ENCODE data around the gene MOB3B.
A peak's percentile ranks its signal among the peaks of the same experiment; 100 is the strongest.
"Not testable (repeated sequence)": the region's sequence is repeated elsewhere in the genome, so short reads cannot be mapped to it uniquely, and the experiment has no call there.

Gene MOB3B

DNA sequence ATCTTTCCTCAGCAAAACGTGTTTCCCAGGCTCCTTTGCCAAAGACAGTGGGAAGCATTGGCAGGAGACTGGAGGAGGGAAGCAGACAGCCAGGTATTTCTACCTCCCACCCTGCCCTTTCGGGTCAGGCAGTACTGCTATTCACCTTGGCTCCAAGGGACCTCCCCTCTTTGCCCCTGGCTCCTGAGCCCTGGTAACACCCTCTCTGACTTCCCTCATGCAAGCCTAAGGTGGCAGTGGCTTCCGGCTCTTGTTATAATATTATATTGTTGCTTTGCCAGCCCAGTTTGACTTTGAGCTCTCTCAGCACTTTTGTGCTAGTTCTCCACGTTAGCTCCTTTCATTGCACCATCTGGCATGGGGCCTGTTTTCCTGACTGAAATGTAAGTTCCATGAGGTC, 87.2 kb downstream of the MOB3B start:
- no peak for DNase-seq

DNA sequence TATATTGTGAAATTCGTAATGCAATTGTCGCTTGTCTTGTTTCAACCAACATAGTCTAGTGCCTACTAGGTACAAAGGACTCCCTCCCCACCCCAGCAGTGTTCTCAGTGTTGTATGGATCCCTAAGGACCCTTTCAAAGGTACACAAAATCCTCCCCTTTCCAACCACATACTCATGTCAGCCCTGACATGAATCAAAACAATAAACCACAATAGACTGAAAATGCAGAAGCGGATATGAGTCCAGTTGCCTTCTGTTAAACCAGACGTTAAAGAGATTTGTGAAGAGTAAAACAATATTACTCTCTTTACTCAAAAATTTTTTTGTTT, 87.9 kb downstream of the MOB3B start:
- no peak for DNase-seq

DNA sequence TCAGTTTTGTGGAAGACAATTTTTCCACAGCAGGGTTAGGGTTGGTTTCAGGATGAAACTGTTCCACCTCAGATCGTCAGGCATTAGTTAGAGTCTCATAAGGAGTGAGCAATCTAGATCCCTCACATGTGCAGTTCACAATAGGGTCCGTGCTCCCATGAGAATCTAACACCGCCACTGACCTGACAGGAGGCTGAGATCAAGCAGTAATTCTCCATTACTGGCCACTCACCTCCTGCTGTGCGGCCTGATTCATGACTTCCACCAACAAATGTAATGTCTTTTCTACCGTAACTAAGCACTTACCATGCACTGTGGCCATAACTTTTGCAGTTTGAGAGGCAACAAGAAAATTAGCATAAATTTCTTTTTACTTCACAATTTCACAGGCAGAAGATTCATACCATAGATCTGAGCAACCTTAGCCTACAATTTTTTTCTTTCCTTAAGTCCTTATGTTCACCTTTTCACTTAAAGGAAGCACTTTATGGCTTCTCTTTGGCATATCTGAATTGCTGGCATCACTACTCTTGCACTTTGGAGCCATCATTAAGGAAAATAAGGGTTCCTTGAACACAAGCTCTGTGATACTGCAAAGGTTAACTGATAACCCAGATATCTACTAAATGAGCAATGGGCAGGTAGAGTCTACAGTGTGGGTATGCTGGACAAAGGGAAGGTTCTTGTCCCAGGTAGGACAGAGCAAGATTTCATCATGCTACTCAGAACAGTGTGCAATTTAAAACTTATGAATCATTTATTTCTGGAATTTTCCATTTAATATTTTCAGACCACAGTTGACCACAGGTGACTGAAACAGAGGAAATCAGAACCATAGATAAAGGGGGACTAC, 88.5 kb downstream of the MOB3B start:
- no peak for DNase-seq

DNA sequence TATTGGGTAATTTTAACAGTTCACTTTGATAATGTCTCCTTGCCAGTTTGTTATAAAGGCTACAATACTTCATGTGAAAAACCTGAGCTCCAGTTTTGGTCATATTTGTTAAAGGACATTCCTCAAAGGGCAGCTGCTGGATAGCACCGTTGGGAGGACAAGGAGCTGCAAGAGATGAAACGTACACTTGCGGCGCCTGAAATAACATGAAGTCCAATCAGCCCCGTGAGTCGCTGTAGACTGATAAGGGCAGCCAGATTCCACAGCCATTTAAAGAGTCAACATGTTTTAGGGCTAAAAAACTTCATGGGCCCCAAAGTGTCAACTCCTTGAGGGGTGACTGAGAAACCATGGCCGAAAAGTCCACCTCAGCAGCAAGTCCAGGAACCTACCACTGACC, 91.1 kb downstream of the MOB3B start:
- no peak for DNase-seq

DNA sequence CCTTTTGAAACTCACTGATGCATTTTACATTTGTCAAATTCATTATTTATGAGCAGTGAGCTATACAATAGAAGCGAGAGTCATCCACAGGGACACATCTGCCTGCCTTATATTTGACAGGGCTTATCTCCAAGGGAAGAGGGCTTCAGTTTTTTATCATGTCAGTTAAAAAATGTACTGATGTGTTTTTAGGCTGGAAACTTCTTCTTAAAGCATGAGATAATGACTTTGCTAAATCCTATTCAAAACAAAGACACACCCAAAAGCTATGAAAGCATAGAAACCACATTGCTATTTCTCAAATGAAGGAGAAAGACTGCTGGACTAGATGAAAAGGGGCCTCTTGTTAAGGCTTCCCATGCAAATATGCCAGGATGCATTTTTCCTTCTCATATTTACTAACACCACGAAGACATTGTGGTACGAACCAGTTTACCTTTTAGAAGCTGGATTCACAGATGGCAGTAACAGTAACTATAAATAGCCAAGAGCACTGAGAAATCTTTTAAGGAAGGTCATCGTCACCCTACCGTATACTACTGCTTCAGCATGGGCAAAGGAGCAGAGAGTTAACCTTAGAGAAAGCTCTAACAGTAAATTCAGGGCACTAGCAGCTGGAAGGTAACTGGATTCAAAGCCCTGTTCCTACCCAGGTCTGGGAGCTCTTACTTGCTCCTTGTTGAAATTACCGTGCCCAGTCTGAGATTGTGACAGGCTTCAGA, 91.8 kb downstream of the MOB3B start:
- DNase-seq, result peak; percentile 43 to 46

DNA sequence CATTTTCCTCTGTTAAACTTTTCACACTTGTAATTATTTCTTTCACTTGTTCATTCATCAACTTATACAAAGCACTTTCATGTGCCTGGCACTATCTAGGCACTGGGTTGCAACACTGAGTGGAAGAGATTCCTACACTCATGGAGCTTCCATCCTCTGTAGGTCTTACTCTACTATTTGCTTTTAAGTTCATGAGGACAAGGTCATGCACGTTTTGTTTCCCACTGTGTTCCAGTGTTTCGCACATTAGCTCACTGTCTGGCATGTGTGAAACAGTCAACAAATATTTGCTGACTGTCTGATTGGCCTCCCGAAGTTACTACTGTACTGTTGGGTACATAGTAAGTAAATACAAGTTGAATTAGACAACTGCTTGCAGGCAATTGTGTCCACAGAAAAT, 93.4 kb downstream of the MOB3B start:
- DNase-seq, result no peak

DNA sequence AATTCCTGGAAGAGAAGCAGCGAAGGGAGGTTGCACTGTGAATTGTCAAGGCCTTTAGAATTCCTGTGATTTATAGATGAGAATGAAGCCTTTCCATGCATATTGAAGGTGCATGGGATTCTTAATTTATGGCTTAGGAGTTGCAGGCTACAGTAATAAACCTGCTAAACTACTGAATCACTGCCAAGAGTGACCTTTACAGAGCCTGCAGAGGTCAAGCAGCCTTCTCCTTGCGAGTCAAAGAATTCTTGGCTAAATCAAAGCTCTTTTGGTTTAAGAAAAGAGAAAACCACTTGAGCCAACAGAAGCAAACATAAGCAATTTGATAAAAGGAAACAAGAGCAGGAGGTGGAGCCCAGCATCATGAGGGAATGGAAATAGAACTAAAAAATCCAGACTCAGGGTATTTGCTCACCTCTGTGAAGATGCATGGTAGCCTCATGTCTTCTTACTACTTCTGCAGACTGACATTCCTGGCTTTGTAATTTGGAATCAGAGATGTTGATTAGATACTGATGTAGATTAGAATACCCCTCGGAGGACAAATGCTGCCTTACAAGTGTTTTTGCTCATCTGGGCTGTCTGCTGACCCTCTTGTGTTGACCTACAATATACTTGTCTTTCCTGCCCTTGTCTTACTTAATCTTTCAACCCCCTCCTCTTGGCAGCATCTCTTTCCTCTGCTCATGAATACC, 95.8 kb downstream of the MOB3B start:
- DNase-seq, result no peak

DNA sequence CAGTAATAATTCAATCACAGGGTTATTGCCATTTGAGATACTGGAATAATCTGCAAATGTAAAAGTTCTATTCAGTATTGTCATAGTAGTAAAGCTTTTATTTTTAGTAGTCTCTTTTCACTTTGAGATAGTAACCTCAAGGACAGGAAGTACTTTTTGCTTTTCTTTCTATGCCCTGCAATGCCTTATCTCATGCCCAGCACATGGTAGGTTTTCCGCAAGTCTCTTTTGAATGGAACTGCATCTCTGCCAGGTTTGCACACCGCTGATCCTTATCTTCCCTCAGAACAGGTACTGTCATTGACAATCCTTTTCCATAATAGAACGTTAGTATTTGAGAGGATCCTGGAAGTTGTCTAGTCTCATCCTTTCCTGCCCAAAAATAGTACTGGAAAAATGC, 97.3 kb downstream of the MOB3B start:
- DNase-seq, result no peak

DNA sequence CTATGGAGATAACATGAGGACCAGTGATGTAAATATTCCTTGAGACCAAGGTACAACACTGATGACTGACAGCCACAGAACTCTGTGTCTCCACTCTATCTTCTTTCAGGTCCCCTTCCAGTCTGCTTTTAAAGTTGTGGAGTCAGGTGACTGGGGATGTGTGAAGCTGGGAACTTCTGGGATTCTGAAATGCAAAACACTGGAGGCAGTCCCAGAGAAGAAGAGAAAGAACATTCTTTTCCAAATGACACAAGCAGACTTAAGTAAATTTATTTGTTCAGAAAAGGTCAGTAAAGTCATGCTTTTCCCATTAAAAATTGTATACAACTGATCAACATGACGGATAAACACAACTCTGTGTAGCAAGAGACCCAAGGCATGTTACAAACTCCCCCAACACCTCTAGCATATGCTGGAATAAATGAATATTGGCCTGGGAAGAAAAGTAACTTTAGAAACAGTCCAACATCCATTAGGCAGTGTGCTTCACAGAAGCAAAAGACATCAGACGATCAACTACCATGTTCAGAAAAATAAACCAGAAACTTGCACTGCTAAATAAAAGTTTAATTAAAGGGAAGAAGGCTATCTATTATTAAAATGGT, 98.0 kb downstream of the MOB3B start:
- no peak for DNase-seq

DNA sequence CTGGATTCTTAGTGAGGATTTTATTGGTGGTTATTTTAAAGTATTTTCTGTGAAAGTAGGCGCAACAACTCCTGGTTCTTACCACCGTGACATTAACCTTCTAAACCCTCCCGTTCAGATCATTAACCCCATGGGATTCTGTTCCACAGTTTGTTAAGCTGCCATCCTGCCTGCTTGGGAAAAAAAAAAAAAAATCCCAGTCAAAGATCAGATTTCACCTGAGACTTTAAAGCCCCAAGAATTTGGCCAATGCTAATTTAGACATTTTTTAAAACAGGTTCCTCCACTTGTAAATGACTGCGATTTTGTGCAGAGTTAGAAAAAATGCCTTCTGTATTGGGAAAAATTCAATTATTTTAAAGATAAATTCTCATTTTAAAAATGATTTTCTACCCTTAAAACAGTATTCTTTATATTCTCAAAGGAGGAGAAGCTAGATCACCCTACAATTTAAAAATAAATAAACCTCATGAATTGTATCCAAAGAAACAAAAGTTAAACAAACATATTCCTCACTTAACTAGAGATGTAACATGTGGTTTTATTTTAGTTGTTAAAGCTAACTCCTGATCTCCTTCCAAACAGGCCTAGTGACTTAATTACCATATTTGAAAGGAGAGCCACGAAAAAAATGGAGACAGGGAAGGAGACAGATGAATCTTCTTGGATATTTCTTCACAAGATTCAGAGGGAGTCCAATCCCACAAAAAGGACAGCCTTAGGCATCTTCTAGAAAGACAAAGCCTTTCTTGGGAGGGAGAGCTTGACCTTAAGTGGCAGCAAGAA, 98.7 kb downstream of the MOB3B start:
- no peak for DNase-seq

DNA sequence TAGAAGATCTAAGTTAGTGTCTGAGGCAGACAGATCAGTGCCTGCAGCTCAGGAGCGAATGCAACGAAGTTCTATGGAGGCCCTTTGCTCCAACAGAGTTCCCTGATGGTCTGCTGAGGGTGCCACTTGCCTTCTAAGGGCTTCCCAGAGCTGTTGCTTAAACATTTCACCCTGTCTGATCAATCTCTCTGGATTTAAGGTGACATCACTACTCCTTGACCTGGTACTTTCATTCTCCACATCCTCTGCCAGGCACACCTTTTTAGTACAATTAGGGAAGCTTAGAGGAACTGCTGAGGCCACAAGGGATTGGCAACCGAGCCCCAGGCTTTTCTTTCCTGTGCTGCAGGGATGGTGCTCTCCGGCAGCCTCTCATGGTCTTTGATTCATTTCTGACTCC, 99.7 kb downstream of the MOB3B start:
- DNase-seq, result no peak

DNA sequence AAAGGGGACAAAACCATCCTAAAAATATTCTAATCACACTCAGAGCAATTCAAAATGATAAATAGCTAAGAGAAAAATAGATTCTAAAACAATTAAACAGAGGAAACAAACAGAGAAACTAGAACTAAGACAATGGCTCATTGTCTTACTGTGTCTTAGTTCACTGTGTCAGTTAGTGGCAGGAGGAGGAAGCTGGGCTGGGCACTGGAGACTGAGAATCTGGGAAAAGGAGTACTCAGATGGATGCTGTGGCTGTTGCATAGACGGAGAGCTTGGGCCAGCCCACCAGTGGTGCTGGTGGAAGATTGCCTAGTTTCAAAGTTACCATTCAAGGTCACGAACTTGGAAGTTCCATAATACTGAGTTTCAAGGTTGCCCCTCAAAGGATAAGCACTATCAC, 100.2 kb downstream of the MOB3B start:
- DNase-seq, result no peak

DNA sequence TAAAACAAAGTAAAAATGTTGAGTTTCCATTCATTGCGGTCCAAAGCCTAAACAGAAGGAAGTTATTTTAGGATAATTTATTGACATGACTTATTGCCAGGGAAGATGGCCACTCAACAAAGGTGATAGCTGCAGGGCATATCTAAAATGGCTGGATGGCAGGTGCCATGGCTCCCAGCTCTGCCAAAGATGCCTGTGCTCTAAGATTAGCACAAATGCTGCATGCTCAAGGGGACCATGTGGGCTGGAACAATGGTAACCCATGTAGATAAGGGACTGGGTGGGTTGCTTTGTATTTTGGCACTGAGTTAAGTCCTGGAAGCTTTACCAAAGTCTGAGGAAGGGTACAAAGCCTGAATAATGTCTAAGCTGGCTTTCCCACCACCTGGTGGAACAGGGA, 101.1 kb downstream of the MOB3B start:
- DNase-seq, result no peak

DNA sequence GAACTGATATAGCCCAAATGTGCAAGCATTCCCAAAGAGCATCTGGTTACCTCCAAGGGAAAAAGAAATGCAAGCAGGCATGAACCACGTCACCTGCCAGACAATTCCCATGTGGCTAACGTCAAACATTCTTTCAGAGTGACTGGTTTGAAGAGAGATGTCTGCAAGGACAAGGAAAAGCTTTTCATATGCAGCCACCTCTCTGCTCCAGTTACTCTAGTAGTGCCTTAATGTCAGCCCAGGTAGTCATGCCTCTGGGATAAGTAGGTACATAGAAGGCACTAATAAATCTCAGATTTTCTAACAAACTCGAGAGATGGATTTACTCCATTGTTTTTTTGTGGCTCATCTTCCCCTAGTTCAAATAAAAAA, 102.4 kb downstream of the MOB3B start:
- no peak for DNase-seq

DNA sequence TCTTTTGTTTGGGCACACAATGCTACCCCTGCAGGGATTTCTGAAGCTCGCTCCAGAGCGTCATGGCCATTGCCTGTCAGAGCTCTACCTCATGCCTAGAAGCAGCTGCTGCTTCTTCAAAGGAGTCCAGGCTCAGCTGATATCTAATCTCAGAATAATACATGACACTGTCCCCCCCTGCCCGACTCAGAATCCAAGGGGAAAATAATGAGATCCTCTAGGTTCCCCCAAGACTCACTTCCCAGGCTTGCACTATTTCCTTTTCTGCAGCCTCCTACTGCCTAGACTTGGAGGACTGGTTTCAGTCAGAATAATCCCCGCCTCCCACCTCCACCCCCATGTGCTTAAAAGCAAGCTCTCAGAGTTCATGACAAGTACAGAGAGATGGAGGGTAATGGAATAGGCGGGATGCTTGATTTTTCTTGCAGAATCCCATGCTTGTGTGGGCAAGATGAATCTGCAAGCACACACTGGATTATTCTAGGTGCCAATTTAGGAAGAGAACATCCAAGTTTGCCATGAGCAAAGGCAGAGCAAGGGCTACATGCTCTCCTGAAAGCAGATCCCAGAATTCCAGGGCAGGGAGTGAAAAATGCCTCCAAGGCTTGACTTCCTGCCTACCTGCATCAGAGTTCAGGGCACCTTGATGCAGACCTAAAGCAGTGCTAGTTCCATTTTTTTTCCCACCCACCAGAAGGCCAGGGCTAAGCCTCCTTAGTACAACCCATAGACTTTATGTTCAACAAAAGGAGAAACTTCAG, 102.9 kb downstream of the MOB3B start:
- DNase-seq, result peak; percentile 29 to 65

DNA sequence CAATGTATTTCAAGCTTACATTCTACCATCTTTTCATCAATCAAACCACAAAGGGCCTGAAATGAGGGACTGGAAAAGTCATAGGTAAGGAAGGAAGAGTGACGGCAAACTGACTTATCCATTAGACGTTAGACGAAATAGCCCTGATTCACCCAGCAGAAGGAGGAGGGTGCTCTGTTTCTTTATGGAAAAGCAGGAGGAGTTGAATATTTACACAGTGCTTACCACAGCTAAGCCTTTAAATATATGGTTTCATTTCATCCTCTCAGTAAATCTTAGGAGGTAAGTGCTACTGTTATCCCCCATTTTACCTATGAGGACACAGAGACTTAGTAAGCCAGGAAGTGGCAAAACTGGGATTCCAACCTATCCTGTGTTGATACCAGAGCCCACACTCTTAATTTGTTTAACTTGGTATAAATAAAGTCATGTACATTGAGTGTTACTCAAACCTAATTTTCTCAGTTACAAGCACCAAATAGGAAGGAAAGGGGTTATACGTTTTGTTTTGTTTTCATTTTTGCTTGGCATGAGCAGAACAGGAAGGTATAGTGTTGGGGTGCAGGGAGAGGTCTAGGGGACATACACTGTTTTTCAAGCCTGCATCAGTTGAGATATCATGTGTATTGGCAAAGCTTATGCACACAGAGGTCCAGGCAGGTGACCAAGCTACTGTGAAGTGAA, 103.6 kb downstream of the MOB3B start:
- DNase-seq, result no peak

DNA sequence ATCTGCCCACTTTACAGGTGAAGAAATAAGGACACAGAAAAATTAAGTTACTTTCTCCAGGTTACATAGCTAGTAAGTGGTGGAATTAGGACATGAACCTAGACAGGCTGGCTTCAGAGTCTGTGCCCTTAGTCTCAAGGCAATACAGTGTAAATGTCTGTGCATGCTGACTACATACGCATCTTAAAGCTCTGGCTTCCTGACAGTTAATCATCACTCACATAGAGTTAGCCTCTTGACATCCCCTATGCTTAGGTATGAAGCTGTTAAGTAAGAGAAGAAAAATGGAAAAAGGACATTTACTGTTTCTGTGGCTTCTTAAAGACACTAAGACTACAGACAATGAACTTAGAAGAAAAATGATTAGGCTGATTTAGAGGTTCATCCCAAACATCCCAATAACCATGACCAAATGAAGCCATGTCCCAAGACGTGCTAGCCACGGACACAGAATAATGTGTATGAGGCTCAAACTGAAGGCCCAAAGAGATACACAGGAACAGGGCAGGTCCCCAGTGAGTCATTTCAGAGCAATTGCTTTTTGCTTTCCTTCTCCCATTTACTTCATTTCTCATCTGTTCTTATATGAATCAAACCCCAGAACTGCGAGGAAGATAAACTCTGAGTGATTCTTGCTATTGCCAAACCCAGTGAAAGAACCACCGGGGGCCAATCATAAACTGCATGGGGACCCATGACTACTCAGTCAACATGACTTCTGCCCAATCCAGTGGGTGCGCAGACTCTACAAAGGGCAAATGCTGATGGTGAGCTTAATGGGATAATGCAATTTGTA, 105.5 kb downstream of the MOB3B start:
- no peak for DNase-seq

DNA sequence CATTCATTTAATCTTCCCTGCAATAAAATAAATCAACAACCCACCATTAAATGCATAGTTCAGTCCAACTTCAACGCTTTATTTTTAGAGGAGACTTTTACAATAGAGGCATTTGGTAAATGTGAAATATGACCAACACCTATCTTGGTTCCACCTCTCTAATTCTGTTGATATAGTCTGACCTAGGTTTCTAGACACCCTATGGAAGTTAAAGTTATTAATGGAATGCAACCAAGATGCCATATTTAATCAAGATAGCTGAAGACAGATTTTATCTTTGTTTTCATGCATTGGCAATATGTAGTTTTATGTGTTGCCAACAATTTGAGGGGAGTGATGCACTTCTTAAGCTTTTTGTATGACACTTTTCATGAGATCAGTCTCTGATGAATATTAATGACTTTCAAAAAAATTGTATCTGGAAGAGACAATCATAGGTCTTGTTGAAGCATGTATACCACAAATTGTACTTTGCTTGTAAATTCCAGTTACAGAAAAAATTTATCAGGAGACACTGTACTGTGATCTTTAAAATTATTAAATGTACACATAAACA, 107.3 kb downstream of the MOB3B start:
- DNase-seq, result no peak

DNA sequence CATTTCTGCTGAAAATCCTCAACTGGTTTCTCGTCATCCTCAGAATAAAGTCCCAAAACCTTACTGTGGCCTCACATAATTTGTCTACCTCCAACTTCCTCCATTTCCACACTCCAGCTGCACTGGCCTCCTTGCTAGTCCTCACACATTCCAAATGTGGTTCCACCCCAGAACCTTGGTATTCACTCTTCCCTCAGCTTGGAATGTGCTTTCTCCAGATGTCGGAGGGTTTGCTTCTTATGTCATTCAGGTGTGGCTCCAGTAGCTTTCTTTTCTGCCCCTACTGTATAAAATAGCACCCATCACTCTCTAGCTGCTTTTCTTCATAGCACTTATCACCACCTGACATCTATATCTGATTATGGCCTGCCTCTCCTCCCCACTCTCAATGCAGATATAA, 108.0 kb downstream of the MOB3B start:
- DNase-seq, result no peak

DNA sequence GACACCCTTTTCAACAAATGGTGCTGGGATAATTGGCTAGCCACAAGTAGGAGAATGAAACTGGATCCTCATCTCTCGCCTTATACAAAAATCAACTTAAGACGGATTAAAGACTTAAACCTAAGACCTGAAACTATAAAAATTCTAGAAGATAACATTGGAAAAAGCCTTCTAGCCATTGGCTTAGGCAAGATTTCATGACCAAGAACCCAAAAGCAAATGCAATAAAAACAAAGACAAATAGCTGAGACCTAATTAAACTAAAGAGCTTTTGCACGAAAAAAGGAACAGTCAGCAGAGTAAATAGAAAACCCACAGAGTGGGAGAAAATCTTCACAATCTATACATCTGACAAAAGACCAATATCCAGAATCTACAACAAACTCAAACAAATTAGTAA, 110.1 kb downstream of the MOB3B start:
- DNase-seq, result not testable (repeated sequence)
